Ascending aorta (tissue), 2 donors: ENCODE measurements around the gene ARHGAP15. TPM values are rescaled to one million over a fixed set of nuclear protein-coding genes. Genes with fewer than 3 reads are reported as not detected.

Source experiments
- DNase-seq, 2 donors: peaks; one replicate each; pipeline ENCODE4 v3.0.0-alpha.2; 2019; ENCODE audit warnings: low spot score in 2 of 2
- H3K27ac ChIP-seq, 2 donors: fragments of 200-600 bp; sonication (generic); one replicate each; pipeline ENCODE4 v1.5.1; 2016 to 2017; ENCODE audit warnings: mild to moderate bottlenecking in 1 of 2
- H3K27me3 ChIP-seq: fragments of 200-600 bp; sonication (generic); one replicate; pipeline ENCODE4 v1.5.1; 2017
- H3K36me3 ChIP-seq, 2 donors: fragments of 200-600 bp; sonication (generic); one replicate each; pipeline ENCODE4 v1.5.1; 2016
- H3K4me1 ChIP-seq, 2 donors: fragments of 200-600 bp; sonication (generic); one replicate each; pipeline ENCODE4 v1.5.1; 2016 to 2017; ENCODE audit warnings: mild to moderate bottlenecking in 1 of 2
- H3K4me3 ChIP-seq, 2 donors: fragments of 200-600 bp; sonication (generic); one replicate each; pipeline ENCODE4 v1.5.1; 2016 to 2017; ENCODE audit warnings: mild to moderate bottlenecking in 1 of 2
- H3K9me3 ChIP-seq, 2 donors: fragments of 200-600 bp; sonication (generic); one replicate each; pipeline ENCODE4 v1.5.1; 2016
- intact Hi-C: fragments of 100-400 bp; cut with DNase I; formaldehyde crosslinking; loops from one replicate; pipeline ENCODE4 v1.15.1; 2023
- total RNA-seq: library from RNA; depleted of rRNA; stranded (reverse); fragments of >200 nt; gene quantifications from one replicate; pipeline ENCODE4 v1.1.0, GENCODE V29; 2016
- TF ChIP-seq, protein P1 (sequence below), 3 experiments: fragments of 200-600 bp in 2 of 3; fragments of 450-650 bp in 1 of 3; sonication (generic) in 2 of 3; IDR thresholded peaks; one replicate each; pipeline ENCODE4 v1.5.1; 2016 to 2019; ENCODE audit warnings: antibody characterized with exemption in 3 of 3, mild to moderate bottlenecking in 1 of 3, moderate library complexity in 1 of 3

Gene ARHGAP15
- total RNA-seq, 1 donor from 2014 or later, result 1.4 TPM

GRCh38 chr2:143138292-143138691, 9.1 kb downstream of the ARHGAP15 start:
- Histone ChIP-seq H3K4me1 (no peaks in the 10 kb centered on the region), H3K4me3 (no peak overlapping the region), H3K9me3 (no peaks in the 10 kb centered on the region), H3K27me3 (no peaks in the 10 kb centered on the region), H3K27ac (no peak overlapping the region), H3K36me3 (no peaks in the 10 kb centered on the region)
- DNase-seq, result no peak
- TF ChIP-seq, protein P1, sequence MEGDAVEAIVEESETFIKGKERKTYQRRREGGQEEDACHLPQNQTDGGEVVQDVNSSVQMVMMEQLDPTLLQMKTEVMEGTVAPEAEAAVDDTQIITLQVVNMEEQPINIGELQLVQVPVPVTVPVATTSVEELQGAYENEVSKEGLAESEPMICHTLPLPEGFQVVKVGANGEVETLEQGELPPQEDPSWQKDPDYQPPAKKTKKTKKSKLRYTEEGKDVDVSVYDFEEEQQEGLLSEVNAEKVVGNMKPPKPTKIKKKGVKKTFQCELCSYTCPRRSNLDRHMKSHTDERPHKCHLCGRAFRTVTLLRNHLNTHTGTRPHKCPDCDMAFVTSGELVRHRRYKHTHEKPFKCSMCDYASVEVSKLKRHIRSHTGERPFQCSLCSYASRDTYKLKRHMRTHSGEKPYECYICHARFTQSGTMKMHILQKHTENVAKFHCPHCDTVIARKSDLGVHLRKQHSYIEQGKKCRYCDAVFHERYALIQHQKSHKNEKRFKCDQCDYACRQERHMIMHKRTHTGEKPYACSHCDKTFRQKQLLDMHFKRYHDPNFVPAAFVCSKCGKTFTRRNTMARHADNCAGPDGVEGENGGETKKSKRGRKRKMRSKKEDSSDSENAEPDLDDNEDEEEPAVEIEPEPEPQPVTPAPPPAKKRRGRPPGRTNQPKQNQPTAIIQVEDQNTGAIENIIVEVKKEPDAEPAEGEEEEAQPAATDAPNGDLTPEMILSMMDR (IDR thresholded peaks at IDR 0.05), result no peak
- intact Hi-C loops, result no loop called here

DNA sequence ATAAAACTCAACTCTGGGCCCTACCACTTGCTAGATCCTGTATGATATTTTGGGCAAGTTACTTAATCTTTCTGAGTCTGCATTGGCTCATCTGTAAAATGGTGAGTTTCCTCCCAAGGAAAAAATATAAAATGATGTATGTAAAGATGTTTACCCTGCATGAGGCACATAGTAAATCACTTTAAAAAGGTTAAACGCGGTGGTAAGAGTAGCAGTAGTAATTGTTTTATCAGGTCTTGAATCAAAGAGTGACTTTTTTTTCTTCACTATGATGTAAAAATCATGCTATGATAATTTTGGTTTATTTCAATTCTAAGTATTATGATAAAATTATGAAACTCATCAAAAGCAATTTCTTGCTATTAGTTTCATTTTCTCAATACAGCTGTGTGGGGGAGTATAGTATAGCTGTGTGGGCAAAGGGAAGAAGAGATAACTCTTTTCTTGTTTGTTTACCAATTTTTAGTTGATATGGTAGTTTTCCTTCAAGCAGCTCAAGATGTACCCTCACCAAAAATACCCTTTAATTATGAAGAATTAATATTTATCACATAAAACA, 10.7 kb downstream of the ARHGAP15 start:
- Histone ChIP-seq H3K27me3 (no peaks in the 10 kb centered on the region), H3K36me3 (no peaks in the 10 kb centered on the region), H3K4me3 (no peak overlapping the region), H3K4me1 (no peaks in the 10 kb centered on the region), H3K27ac (no peak overlapping the region), H3K9me3 (no peaks in the 10 kb centered on the region)
- no peak for DNase-seq
- TF ChIP-seq, protein P1 (IDR thresholded peaks at IDR 0.05), result no peak
- intact Hi-C loops, result no loop called here

DNA sequence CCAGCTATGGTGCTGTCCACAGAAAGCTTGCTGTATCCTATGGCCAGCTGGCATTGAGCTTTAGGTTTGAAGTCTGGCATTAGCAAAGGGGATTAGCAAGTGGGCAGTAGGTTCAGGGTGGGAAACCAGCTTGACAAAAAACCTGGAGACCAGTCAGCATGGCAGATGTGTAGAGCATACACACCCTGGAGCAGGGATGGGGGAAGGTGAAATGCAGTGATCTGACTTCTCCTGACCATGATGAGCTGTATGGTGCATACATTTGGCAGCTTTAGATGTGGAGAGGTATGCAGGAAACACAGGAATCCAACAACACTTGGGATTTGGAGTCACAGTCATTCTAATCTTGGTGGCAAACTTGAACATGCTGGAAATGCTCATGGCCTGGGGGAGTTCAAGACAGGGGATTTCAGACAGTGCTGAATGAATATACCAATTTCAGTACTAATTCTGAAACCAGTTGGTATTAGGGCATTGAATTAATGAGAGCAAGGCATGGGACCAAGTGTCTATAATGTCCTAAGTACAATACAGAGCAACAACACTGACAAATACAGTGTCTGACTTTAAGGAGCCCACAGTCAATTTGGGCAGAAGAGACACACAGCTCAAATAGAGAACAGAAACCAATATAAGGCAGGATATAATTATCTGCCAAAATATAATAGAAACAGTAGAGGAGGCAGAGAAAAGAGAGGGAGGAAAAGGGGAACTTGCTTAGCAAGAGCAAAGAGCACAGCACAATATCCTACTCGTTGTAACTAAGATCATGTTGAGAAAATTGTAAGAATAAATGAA, 11.8 kb downstream of the ARHGAP15 start:
- no peak overlapping the region for H3K4me3 ChIP-seq
- no peaks in the 10 kb centered on the region for H3K9me3 ChIP-seq
- no peak for DNase-seq
- TF ChIP-seq, protein P1 (IDR thresholded peaks at IDR 0.05), result no peak
- intact Hi-C loops, result no loop called here
- H3K4me1 ChIP-seq, result no peaks in the 10 kb centered on the region
- H3K36me3 ChIP-seq, result no peaks in the 10 kb centered on the region
- H3K27me3 ChIP-seq, result no peaks in the 10 kb centered on the region
- no peak overlapping the region for H3K27ac ChIP-seq

GRCh38 chr2:143142598-143142997, 13.4 kb downstream of the ARHGAP15 start:
- TF ChIP-seq, protein P1 (IDR thresholded peaks at IDR 0.05), result no peak
- Histone ChIP-seq H3K36me3 (no peaks in the 10 kb centered on the region), H3K27me3 (no peaks in the 10 kb centered on the region), H3K9me3 (no peaks in the 10 kb centered on the region), H3K27ac (no peak overlapping the region), H3K4me3 (no peak overlapping the region), H3K4me1 (no peaks in the 10 kb centered on the region)
- DNase-seq, result no peak
- intact Hi-C loops, result no loop called here

- Histone ChIP-seq H3K4me3 (no peak overlapping the region), H3K27ac (no peak overlapping the region), H3K36me3 (no peaks in the 10 kb centered on the region), H3K27me3 (no peaks in the 10 kb centered on the region), H3K4me1 (no peaks in the 10 kb centered on the region), H3K9me3 (no peaks in the 10 kb centered on the region)
- intact Hi-C loops, result no loop called here
- no peak for DNase-seq
- TF ChIP-seq, protein P1 (IDR thresholded peaks at IDR 0.05), result no peak
These were observed 15.7 kb downstream of the ARHGAP15 start for GRCh38 chr2:143144813-143145455.
